PC-3 (cell line): ENCODE results near the gene RCAN2. TPM values are rescaled to one million over a fixed set of nuclear protein-coding genes. Genes with fewer than 3 reads are reported as not detected.

ENCODE experiments used
- ATAC-seq: fragments of 200-7000 bp; cut with Tn5 transposase; 2 replicates; pipeline ENCODE4 v1.9.1; 2020; ENCODE audit warnings: mild to moderate bottlenecking, moderate library complexity
- BruUV-seq: library from RNA; stranded (reverse); fragments of 400-500 nt; replicated peaks from 2 replicates; lab custom pipeline; 2021; lab: Mats Ljungman, UMichigan
- CTCF ChIA-PET: fragments of 300-600 bp; sonication (Branson Sonifier 250); formaldehyde crosslinking; loops from one replicate; lab custom pipeline; 2022; ENCODE audit warnings: antibody characterized with exemption; lab: Charles Lee
- POLR2A ChIA-PET: fragments of 300-600 bp; sonication (Branson Sonifier 250); formaldehyde crosslinking; loops from one replicate; lab custom pipeline; 2022; ENCODE audit warnings: antibody characterized with exemption; ENCODE audit not compliant: unreplicated experiment; lab: Charles Lee
- DNase-seq: peaks from one replicate; pipeline ENCODE4 v3.0.0-alpha.2; 2015
- H2AFZ ChIP-seq: fragments of 300-600 bp; sonication (generic); 2 replicates; pipeline ENCODE4 v1.6.0; 2016; ENCODE audit warnings: antibody characterized with exemption, low read length
- H3F3A ChIP-seq: fragments of 300-600 bp; sonication (generic); one replicate; pipeline ENCODE4 v1.6.0; 2017; ENCODE audit warnings: antibody characterized with exemption, low read length, control low read depth, mild to moderate bottlenecking; ENCODE audit not compliant: unreplicated experiment
- H3K27ac ChIP-seq: fragments of 300-600 bp; sonication (generic); 2 replicates; pipeline ENCODE4 v1.5.1; 2016; ENCODE audit warnings: mild to moderate bottlenecking, low read length
- H3K27me3 ChIP-seq: fragments of 300-600 bp; sonication (generic); 2 replicates; pipeline ENCODE4 v1.6.1; 2016; ENCODE audit warnings: low read length, mixed read lengths
- H3K36me3 ChIP-seq: fragments of 300-600 bp; sonication (generic); 2 replicates; pipeline ENCODE4 v1.6.1; 2016; ENCODE audit warnings: low read depth, mixed run types, low read length, mixed read lengths
- H3K4me1 ChIP-seq: fragments of 300-600 bp; sonication (generic); 2 replicates; pipeline ENCODE4 v1.5.1; 2016; ENCODE audit warnings: low read length; ENCODE audit not compliant: insufficient read depth
- H3K4me2 ChIP-seq: fragments of 300-600 bp; sonication (generic); 2 replicates; pipeline ENCODE4 v1.6.0; 2016; ENCODE audit warnings: low read length
- H3K4me3 ChIP-seq: fragments of 300-600 bp; sonication (generic); 2 replicates; pipeline ENCODE4 v1.5.1; 2016; ENCODE audit warnings: mild to moderate bottlenecking, low read length, mixed read lengths
- H3K79me2 ChIP-seq: fragments of 300-600 bp; sonication (generic); 2 replicates; pipeline ENCODE4 v1.6.1; 2017; ENCODE audit warnings: low read length, mixed read lengths
- H3K9ac ChIP-seq: fragments of 300-600 bp; sonication (generic); 2 replicates; pipeline ENCODE4 v1.6.0; 2016; ENCODE audit warnings: mild to moderate bottlenecking, low read length
- H3K9me2 ChIP-seq: fragments of 300-600 bp; sonication (generic); replicated peaks from 2 replicates; pipeline ENCODE4 v1.6.1; 2016; ENCODE audit warnings: mixed run types, low read length, mixed read lengths
- H3K9me3 ChIP-seq: fragments of 300-600 bp; sonication (generic); 2 replicates; pipeline ENCODE4 v1.6.1; 2016; ENCODE audit warnings: low read length, mixed read lengths
- H4K20me1 ChIP-seq: fragments of 300-600 bp; sonication (generic); 2 replicates; pipeline ENCODE4 v1.6.1; 2016; ENCODE audit warnings: low read length, mixed read lengths
- EZH2 ChIP-seq: fragments of 300-600 bp; sonication (generic); IDR thresholded peaks from one replicate; pipeline ENCODE4 v1.6.1; 2017; ENCODE audit warnings: antibody characterized with exemption, mild to moderate bottlenecking, low read length; ENCODE audit not compliant: unreplicated experiment
- EZH2phosphoT487 ChIP-seq: fragments of 300-600 bp; sonication (generic); IDR thresholded peaks from 2 replicates; pipeline ENCODE4 v1.6.1; 2018; ENCODE audit warnings: mild to moderate bottlenecking, antibody characterized with exemption, low read length, borderline replicate concordance
- intact Hi-C: fragments of 100-400 bp; cut with micrococcal nuclease; formaldehyde crosslinking; loops from 2 replicates; pipeline ENCODE4 v1.9.0; 2023
- total RNA-seq: library from RNA; depleted of rRNA; stranded (reverse); fragments of >200 nt; gene quantifications from 2 replicates; pipeline ENCODE4 v1.2.3, GENCODE V29; 2014
- TF ChIP-seq, protein P1 (sequence below): fragments of 300-600 bp; sonication (generic); conservative IDR thresholded peaks from 2 replicates; pipeline ENCODE4 v1.5.1; 2017; ENCODE audit warnings: antibody characterized with exemption, low read depth, mild to moderate bottlenecking, low read length

Gene RCAN2
- total RNA-seq, 1 experiment from 2014 or later: not detected

DNA sequence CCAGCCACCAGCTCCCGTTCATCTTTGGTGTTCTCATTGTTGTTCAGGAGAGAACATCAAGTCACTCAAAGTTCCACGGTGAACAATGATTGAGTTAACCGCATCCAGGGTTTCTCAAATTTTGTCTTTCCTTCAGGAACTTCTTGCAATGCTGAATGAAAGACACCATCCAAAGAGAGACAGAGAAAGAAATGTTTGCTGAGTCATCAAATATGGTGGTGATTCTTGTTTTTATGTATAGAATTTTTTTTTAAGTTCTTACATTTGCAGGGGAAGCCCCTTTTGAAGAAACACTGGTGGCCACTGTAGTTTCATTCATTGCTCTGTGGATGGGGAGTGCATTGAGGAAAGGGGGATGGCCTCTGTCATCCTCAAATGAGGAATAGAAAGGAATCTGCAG, 258.1 kb downstream of the RCAN2 start:
- ChIA-PET POLR2A (no interaction called here), CTCF (interaction anchor here (0.6 kb wide), 1 partner anchor 1137 kb away, joined by 4 read pairs; no protein-coding TSS in a partner anchor)
- no peaks in the 10 kb centered on the region for H4K20me1 ChIP-seq
- H3K27me3 ChIP-seq: peaks cover 40% of the 10 kb centered on the region
- no peak overlapping the region for H3K4me3 ChIP-seq
- no TSS peak for BruUV-seq
- no peak overlapping the region for H2AFZ ChIP-seq
- DNase-seq (no peak), ATAC-seq (no peak)
- intact Hi-C loops: no loop called here
- TF ChIP-seq EZH2phosphoT487: no peak
- TF ChIP-seq, protein P1, sequence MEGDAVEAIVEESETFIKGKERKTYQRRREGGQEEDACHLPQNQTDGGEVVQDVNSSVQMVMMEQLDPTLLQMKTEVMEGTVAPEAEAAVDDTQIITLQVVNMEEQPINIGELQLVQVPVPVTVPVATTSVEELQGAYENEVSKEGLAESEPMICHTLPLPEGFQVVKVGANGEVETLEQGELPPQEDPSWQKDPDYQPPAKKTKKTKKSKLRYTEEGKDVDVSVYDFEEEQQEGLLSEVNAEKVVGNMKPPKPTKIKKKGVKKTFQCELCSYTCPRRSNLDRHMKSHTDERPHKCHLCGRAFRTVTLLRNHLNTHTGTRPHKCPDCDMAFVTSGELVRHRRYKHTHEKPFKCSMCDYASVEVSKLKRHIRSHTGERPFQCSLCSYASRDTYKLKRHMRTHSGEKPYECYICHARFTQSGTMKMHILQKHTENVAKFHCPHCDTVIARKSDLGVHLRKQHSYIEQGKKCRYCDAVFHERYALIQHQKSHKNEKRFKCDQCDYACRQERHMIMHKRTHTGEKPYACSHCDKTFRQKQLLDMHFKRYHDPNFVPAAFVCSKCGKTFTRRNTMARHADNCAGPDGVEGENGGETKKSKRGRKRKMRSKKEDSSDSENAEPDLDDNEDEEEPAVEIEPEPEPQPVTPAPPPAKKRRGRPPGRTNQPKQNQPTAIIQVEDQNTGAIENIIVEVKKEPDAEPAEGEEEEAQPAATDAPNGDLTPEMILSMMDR: no peak
- TF ChIP-seq EZH2: no peak
- no peaks in the 10 kb centered on the region for H3K4me1 ChIP-seq
- no peaks in the 10 kb centered on the region for H3K9me3 ChIP-seq
- H3K36me3 ChIP-seq: no peaks in the 10 kb centered on the region
- H3F3A ChIP-seq: no peaks in the 10 kb centered on the region
- no peak overlapping the region for H3K27ac ChIP-seq
- H3K79me2 ChIP-seq: no peaks in the 10 kb centered on the region
- H3K9me2 ChIP-seq: no peaks in the 10 kb centered on the region
- H3K4me2 ChIP-seq: no peak overlapping the region
- H3K9ac ChIP-seq: no peak overlapping the region

DNA sequence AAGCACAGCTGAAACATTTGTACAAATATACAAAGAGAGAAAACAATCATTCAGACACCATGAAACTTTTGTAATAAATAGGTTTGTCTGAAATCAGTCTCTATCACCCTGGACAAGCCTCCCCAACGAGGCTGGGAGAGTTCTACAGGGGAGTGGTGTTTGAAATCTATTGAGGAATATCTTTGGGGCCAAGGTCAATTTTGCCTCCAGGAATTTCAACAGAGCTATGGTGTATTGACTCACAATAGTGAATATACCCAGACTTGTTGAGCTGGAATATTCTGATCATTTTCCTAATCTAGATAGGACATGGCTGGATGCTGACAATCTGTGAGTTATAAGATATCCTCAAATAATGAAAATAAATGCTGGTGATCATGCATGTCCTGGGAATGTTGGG, 269.0 kb downstream of the RCAN2 start:
- Histone ChIP-seq H3K79me2 (no peaks in the 10 kb centered on the region), H3K9me2 (no peaks in the 10 kb centered on the region), H3F3A (no peaks in the 10 kb centered on the region), H3K27me3 (peaks cover 40% of the 10 kb centered on the region), H3K9me3 (no peaks in the 10 kb centered on the region), H3K36me3 (no peaks in the 10 kb centered on the region), H3K4me2 (no peak overlapping the region), H4K20me1 (no peaks in the 10 kb centered on the region), H3K27ac (no peak overlapping the region), H3K4me3 (no peak overlapping the region), H2AFZ (no peak overlapping the region), H3K4me1 (no peaks in the 10 kb centered on the region), H3K9ac (no peak overlapping the region)
- POLR2A ChIA-PET: no interaction called here
- ATAC-seq: no peak
- no peak for DNase-seq
- intact Hi-C loops: no loop called here
- no TSS peak for BruUV-seq
- CTCF ChIA-PET: interaction anchor here (0.5 kb wide), 1 partner anchor 188 kb away, joined by 3 read pairs; no protein-coding TSS in a partner anchor
- TF ChIP-seq, protein P1: no peak
- TF ChIP-seq EZH2 (no peak), EZH2phosphoT487 (no peak)

DNA sequence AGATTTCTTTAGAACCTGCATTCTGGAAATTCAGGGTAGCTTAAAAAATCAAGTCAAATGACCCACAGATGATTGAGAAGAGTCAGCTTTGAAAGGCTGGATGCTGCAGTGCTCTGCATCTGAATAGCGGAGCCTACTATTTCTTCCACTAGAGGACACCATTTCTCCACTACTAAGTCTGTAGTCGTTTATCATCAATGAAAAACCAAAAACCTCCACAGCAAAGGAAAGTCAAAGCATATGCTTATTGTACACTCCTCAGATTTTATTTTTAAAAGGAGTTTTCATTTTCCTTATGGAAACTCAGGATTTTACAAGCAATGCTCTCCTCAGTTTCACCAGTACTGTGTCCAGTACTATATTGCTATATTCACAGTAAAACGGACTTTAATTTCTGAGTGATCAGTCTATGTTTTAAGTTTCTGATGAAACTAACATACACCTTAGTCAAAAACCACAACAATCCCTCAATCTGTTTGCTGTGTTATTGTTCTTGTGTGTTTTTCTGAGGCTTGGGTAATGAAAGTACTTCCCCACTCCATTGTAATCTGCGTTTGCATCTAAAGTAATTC, 269.9 kb downstream of the RCAN2 start:
- ChIA-PET POLR2A (no interaction called here), CTCF (interaction anchor here (0.6 to 1.6 kb wide), 4 partner anchors 131 to 656 kb away, joined by 3 to 10 read pairs (median 6); no protein-coding TSS in a partner anchor)
- no peak overlapping the region for H3K27ac ChIP-seq
- no peaks in the 10 kb centered on the region for H3K9me3 ChIP-seq
- BruUV-seq: no TSS peak
- H3K9ac ChIP-seq: no peak overlapping the region
- H3K79me2 ChIP-seq: no peaks in the 10 kb centered on the region
- H4K20me1 ChIP-seq: no peaks in the 10 kb centered on the region
- H3K4me3 ChIP-seq: no peak overlapping the region
- no peaks in the 10 kb centered on the region for H3K4me1 ChIP-seq
- no peak overlapping the region for H2AFZ ChIP-seq
- peak; percentile 69 for ATAC-seq
- intact Hi-C loops: loop anchor here (1.0 kb wide), 2 partner anchors 131 to 189 kb away; no protein-coding TSS in a partner anchor
- no peak overlapping the region for H3K4me2 ChIP-seq
- no peaks in the 10 kb centered on the region for H3K9me2 ChIP-seq
- peak; percentile 70 for DNase-seq
- TF ChIP-seq, protein P1: peak; percentile 87
- TF ChIP-seq EZH2 (no peak), EZH2phosphoT487 (no peak)
- peaks cover 50% of the 10 kb centered on the region for H3K27me3 ChIP-seq
- H3F3A ChIP-seq: no peaks in the 10 kb centered on the region
- H3K36me3 ChIP-seq: no peaks in the 10 kb centered on the region
